ENCODE data around the gene GOLM1.
"Not testable (repeated sequence)": the region's sequence is repeated elsewhere in the genome, so short reads cannot be mapped to it uniquely, and the experiment has no call there.

Gene GOLM1, protein sequence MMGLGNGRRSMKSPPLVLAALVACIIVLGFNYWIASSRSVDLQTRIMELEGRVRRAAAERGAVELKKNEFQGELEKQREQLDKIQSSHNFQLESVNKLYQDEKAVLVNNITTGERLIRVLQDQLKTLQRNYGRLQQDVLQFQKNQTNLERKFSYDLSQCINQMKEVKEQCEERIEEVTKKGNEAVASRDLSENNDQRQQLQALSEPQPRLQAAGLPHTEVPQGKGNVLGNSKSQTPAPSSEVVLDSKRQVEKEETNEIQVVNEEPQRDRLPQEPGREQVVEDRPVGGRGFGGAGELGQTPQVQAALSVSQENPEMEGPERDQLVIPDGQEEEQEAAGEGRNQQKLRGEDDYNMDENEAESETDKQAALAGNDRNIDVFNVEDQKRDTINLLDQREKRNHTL

DNA sequence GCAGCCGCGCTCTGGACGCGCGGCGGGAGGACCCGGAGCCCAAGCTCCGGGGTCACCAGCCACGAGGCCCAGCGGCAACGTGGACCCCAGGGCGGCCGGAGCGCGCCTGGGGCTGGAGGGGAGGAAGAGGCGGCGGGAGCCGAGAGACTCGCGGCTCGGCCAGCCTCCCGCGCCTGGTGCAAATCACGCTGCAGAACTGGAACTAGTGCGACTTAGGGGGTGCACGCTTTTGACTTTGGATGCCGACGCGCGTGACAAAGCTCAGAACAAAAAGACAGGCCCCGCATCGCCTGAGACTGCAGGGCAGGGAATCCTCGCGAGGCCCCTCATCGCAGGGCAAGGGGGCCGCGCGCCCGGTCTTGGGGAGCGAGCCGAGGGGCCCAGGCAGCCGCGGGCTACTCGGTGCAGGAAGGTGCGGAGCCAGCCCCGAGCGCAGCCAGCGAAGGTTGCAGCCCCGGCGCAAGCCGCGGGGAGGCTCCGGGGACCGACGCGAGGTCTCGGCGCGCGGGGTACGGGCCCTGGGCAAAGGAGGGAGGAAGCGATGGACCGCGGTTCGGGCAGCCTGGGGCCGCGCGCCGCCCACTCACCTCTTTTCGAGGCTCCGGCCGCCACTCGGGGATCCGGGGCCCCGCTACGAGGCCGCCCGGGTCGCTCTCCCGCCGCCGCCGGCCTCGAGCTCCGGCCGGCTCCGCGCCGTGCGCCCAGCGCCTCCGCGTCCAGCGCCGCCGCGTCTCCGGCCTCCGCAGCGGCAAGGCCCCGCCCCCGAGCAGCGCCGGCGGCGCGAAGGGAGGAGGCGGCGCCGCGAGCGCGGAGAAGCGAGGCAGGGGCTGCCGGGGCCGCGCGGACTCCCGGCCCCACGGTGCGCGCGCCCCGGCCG lies at the start of gene GOLM1:
Gene GOLM1, minus strand, starts transcription at position 735 of the 877 bp plus-strand sequence. CDS start 20,238 bp downstream, outside the sequence.
- ATAC-seq (replicated peaks; ENCODE audit: extremely low read depth, poor library complexity, severe bottlenecking) (peak; percentile 71), DNase-seq (ENCODE audit: low spot score in 2 of 2) (no peak)
- Mint-ChIP-seq H3K4me3 (peak within 1 kb of the TSS; percentile 87), H3K27ac (ENCODE audit: low read depth) (no peak within 1 kb of the TSS), H3K27me3 (peaks cover 33% of the 10 kb centered on the region), H3K36me3 (ENCODE audit: insufficient read depth) (no peaks in the 10 kb centered on the region), H3K4me1 (peaks cover 12% of the 10 kb centered on the region), H3K9me3 (no peaks in the 10 kb centered on the region)

DNA sequence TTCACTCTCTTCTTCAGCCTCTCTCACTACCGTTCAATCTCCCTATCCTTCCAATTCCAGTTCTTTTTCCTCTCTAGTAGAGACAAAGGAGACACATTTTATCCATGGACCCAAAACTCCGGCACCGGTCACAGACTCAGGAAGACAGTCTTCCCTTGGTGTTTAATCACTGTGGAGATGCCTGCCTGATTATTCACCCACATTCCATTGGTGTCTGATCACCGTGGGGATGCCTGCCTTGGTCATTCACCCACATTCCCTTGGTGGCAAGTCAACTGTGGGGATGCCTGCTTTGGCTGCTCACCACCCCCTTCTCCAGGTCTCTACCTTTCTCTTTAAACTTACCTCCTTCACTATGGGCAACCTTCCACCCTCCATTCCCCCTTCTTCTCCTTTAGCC lies 47.3 kb upstream of the GOLM1 start:
- not testable (repeated sequence) for H3K36me3 Mint-ChIP-seq (ENCODE audit: insufficient read depth); H3K4me3 Mint-ChIP-seq; H3K4me1 Mint-ChIP-seq; DNase-seq (ENCODE audit: low spot score in 2 of 2); ATAC-seq (replicated peaks; ENCODE audit: extremely low read depth, poor library complexity, severe bottlenecking); H3K27ac Mint-ChIP-seq (ENCODE audit: low read depth)
- H3K9me3 Mint-ChIP-seq = peaks cover 19% of the 10 kb centered on the region
- peaks cover 46% of the 10 kb centered on the region for H3K27me3 Mint-ChIP-seq

GRCh38 chr9:86145960-86146359 lies 46.6 kb upstream of the GOLM1 start:
- Mint-ChIP-seq H3K9me3 (peaks cover 19% of the 10 kb centered on the region), H3K27me3 (peaks cover 50% of the 10 kb centered on the region)
- not testable (repeated sequence) for H3K4me1 Mint-ChIP-seq; H3K27ac Mint-ChIP-seq (ENCODE audit: low read depth); H3K4me3 Mint-ChIP-seq; DNase-seq (ENCODE audit: low spot score in 2 of 2); H3K36me3 Mint-ChIP-seq (ENCODE audit: insufficient read depth); ATAC-seq (replicated peaks; ENCODE audit: extremely low read depth, poor library complexity, severe bottlenecking)

GRCh38 chr9:86142973-86143372 lies 43.6 kb upstream of the GOLM1 start:
- no peaks in the 10 kb centered on the region for H3K4me1 Mint-ChIP-seq

DNA sequence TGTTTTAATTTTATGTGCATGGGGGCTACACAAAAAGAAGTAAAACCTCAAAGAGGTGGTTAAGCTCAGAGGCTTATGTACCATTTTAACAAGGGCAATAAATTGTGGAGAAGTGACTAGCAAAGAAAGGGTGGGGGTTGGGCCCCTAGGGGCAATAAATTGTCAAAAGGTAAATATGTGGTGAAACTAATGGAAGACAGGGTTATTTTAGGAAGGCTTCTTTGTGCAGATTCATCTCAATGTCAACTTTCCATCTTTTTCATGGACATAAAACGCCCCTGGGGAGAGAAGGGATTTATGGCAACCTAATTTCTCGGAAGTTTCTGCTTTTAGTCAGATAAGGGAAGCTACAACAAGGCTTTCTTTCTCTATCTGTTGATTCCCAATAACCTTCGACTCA lies 42.5 kb upstream of the GOLM1 start:
- no peak for DNase-seq (ENCODE audit: low spot score in 2 of 2)
- Mint-ChIP-seq H3K4me3 (no peak overlapping the region), H3K27me3 (peaks cover 27% of the 10 kb centered on the region), H3K9me3 (peaks cover 13% of the 10 kb centered on the region), H3K27ac (ENCODE audit: low read depth) (no peak overlapping the region), H3K4me1 (no peaks in the 10 kb centered on the region), H3K36me3 (ENCODE audit: insufficient read depth) (no peaks in the 10 kb centered on the region)
- no peak for ATAC-seq (replicated peaks; ENCODE audit: extremely low read depth, poor library complexity, severe bottlenecking)

More at GRCh38 chr9:86142973-86143372, 43.6 kb upstream of the GOLM1 start:
- Mint-ChIP-seq H3K36me3 (ENCODE audit: insufficient read depth) (no peaks in the 10 kb centered on the region), H3K9me3 (peaks cover 19% of the 10 kb centered on the region), H3K27me3 (peaks cover 35% of the 10 kb centered on the region), H3K27ac (ENCODE audit: low read depth) (no peak overlapping the region), H3K4me3 (no peak overlapping the region)
- ATAC-seq (replicated peaks; ENCODE audit: extremely low read depth, poor library complexity, severe bottlenecking) = no peak
- DNase-seq (ENCODE audit: low spot score in 2 of 2) = no peak

DNA sequence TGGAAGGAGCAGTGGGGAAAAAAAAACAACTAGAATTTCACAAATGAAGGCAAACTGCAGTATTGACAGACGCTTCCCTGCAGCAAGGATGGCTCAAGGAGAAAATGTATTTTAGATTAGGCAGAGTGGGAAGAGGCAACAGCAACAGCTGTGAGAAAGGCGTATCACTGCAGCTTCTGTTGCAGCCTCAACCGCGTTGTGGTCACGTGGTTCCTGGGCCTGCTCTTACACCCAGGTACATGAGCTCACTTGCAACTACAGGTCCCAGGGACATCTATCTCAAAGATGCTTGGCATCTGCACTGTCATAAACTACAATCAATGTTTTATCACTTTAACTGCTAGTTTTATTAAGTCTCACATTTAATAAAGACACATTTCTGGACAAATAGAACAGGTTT lies 36.0 kb upstream of the GOLM1 start:
- H3K36me3 Mint-ChIP-seq (ENCODE audit: insufficient read depth) = no peaks in the 10 kb centered on the region
- no peaks in the 10 kb centered on the region for H3K9me3 Mint-ChIP-seq
- no peak overlapping the region for H3K4me3 Mint-ChIP-seq
- H3K27ac Mint-ChIP-seq (ENCODE audit: low read depth) = no peak overlapping the region
- H3K27me3 Mint-ChIP-seq = peaks cover under 1% of the 10 kb centered on the region
- ATAC-seq (replicated peaks; ENCODE audit: extremely low read depth, poor library complexity, severe bottlenecking) (no peak), DNase-seq (ENCODE audit: low spot score in 2 of 2) (no peak)
- H3K4me1 Mint-ChIP-seq = no peaks in the 10 kb centered on the region

DNA sequence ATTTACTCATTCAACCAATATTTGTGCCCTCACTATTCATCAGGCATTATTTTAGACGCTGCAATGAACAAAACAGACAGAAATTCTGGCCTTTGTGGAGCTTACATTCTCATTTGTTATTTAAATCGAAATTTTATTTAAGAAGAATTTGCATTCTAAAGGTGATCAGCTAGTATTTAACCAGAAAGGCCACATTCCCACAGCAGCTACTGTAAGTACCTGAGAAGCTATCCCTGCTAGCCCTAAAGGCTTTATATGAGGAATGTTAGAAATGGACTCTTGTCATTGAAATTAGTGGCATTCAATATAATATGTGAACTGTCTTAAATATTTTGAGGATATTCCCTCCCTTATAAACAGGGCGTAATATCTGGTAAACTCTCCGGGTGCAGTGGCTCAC lies 35.0 kb upstream of the GOLM1 start:
- H3K36me3 Mint-ChIP-seq (ENCODE audit: insufficient read depth) = no peaks in the 10 kb centered on the region
- H3K4me3 Mint-ChIP-seq = no peak overlapping the region
- no peaks in the 10 kb centered on the region for H3K9me3 Mint-ChIP-seq
- H3K27ac Mint-ChIP-seq (ENCODE audit: low read depth) = no peak overlapping the region
- DNase-seq (ENCODE audit: low spot score in 2 of 2) (no peak), ATAC-seq (replicated peaks; ENCODE audit: extremely low read depth, poor library complexity, severe bottlenecking) (no peak)
- no peaks in the 10 kb centered on the region for H3K27me3 Mint-ChIP-seq
- no peaks in the 10 kb centered on the region for H3K4me1 Mint-ChIP-seq

GRCh38 chr9:86128235-86128822 lies 29.0 kb upstream of the GOLM1 start:
- Mint-ChIP-seq H3K9me3 (no peaks in the 10 kb centered on the region), H3K27ac (ENCODE audit: low read depth) (no peak overlapping the region), H3K4me3 (no peak overlapping the region), H3K27me3 (peaks cover 3% of the 10 kb centered on the region), H3K36me3 (ENCODE audit: insufficient read depth) (no peaks in the 10 kb centered on the region), H3K4me1 (no peaks in the 10 kb centered on the region)
- no peak for DNase-seq (ENCODE audit: low spot score in 2 of 2)
- no peak for ATAC-seq (replicated peaks; ENCODE audit: extremely low read depth, poor library complexity, severe bottlenecking)

- ATAC-seq (replicated peaks; ENCODE audit: extremely low read depth, poor library complexity, severe bottlenecking) = no peak
- Mint-ChIP-seq H3K4me3 (no peak overlapping the region), H3K4me1 (no peaks in the 10 kb centered on the region), H3K9me3 (no peaks in the 10 kb centered on the region), H3K36me3 (ENCODE audit: insufficient read depth) (no peaks in the 10 kb centered on the region), H3K27me3 (peaks cover 9% of the 10 kb centered on the region), H3K27ac (ENCODE audit: low read depth) (no peak overlapping the region)
- no peak for DNase-seq (ENCODE audit: low spot score in 2 of 2)
These were observed 27.9 kb upstream of the GOLM1 start for GRCh38 chr9:86126998-86127972.

DNA sequence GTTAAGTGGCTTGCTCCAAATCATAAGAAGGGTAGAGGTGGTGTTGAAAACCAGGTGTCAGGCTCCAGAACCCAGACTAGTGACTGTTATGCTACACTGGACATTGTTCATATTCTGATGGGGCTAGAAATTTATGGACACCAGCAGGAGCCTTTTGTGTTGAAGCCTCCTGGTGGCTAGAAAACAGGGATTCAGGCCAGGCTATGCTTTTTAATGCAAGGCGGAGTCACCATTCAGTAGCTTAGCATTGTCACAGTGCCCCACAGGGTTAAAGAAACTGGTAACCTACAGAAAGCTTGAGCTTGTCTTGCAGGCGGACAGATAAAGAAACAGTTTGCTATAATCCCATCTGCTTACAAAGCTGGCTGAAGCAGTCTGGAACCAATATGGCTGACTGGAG lies 23.0 kb upstream of the GOLM1 start:
- Mint-ChIP-seq H3K9me3 (no peaks in the 10 kb centered on the region), H3K36me3 (ENCODE audit: insufficient read depth) (no peaks in the 10 kb centered on the region), H3K4me3 (no peak overlapping the region), H3K4me1 (no peaks in the 10 kb centered on the region), H3K27ac (ENCODE audit: low read depth) (no peak overlapping the region), H3K27me3 (peaks cover 29% of the 10 kb centered on the region)
- DNase-seq (ENCODE audit: low spot score in 2 of 2) (no peak), ATAC-seq (replicated peaks; ENCODE audit: extremely low read depth, poor library complexity, severe bottlenecking) (no peak)

GRCh38 chr9:86119457-86119856 lies 20.1 kb upstream of the GOLM1 start:
- H3K4me3 Mint-ChIP-seq = no peak overlapping the region
- DNase-seq (ENCODE audit: low spot score in 2 of 2) (no peak), ATAC-seq (replicated peaks; ENCODE audit: extremely low read depth, poor library complexity, severe bottlenecking) (no peak)
- H3K9me3 Mint-ChIP-seq = no peaks in the 10 kb centered on the region
- peaks cover 42% of the 10 kb centered on the region for H3K27me3 Mint-ChIP-seq
- H3K27ac Mint-ChIP-seq (ENCODE audit: low read depth) = no peak overlapping the region
- H3K4me1 Mint-ChIP-seq = no peaks in the 10 kb centered on the region
- H3K36me3 Mint-ChIP-seq (ENCODE audit: insufficient read depth) = no peaks in the 10 kb centered on the region

DNA sequence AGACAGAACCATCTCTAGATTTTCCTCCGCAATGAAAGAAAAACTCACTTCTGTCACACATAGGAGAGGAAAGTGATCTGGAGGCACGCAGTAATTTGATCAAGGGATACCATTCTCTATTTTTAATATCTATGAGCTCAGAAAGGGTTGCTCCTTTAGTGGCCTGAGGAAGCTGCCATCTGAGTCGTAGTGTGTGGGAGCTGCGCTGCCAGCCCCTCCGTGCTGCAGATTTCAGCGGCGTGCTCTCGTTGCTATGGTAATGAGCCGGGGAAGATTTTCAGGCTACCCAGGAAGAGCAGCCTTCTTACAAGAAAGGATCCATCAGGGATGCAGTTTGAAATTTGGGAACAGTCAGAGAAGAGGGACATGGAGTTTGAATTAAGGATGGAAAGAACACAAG lies 17.1 kb upstream of the GOLM1 start:
- H3K36me3 Mint-ChIP-seq (ENCODE audit: insufficient read depth) = no peaks in the 10 kb centered on the region
- no peak for DNase-seq (ENCODE audit: low spot score in 2 of 2)
- H3K4me1 Mint-ChIP-seq = no peaks in the 10 kb centered on the region
- H3K27ac Mint-ChIP-seq (ENCODE audit: low read depth) = no peak overlapping the region
- H3K27me3 Mint-ChIP-seq = peaks cover 48% of the 10 kb centered on the region
- H3K4me3 Mint-ChIP-seq = no peak overlapping the region
- ATAC-seq (replicated peaks; ENCODE audit: extremely low read depth, poor library complexity, severe bottlenecking) = no peak
- H3K9me3 Mint-ChIP-seq = no peaks in the 10 kb centered on the region
